RKO (cell line): ENCODE data around the gene FAM177A1.
"Not testable (repeated sequence)": the region's sequence is repeated elsewhere in the genome, so short reads cannot be mapped to it uniquely, and the experiment has no call there.

ENCODE experiments used
- DNase-seq: peaks from one replicate; pipeline ENCODE4 v3.0.0-alpha.2; 2016; ENCODE audit warnings: low spot score

Gene FAM177A1

DNA sequence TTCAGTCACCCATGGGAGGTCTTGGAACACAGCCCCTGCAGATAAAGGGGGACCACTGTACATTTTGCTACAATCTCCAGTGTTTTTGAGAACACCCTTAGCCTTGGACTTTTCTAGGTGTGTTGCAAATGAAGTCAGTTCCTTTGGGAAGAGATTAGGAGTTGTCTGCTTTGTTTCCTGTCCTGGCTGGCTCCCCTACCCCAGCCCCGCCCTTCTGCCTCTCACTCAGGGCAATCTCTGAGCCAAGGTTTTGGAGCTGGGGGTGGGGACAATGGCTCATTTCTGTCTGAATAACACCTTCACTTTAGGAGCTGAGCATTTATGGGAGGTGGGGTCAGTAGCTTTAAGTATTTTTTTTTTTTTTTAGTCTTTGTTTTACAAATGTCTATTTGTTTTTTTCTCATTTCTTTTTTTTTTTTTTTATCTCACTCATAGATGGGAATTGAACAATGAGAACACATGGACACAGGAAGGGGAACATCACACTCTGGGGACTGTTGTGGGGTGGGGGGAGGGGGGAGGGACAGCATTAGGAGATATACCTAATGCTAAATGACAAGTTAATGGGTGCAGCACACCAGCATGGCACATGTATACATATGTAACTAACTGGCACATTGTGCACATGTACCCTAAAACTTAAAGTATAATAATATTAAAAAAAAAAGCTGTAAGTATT, 15.2 kb downstream of the FAM177A1 start:
- DNase-seq = not testable (repeated sequence)

DNA sequence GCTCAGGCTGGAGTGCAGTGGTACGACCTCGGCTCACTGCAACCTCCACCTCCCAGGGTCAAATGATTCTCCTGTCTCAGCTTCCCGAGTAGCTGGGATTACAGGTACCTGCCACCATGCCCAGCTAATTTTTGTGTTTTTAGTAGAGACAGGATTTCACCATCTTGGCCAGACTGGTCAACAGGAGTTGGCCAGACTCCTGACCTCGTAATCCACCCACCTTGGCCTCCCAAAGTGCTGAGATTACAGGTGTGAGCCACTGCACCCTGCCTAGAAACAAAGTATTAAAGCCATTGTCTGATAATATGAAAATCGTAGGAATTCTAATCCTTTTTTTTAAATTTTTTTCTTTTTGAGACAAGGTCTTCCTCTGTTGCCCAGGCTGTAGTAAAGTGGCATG, 19.7 kb downstream of the FAM177A1 start:
- not testable (repeated sequence) for DNase-seq

DNA sequence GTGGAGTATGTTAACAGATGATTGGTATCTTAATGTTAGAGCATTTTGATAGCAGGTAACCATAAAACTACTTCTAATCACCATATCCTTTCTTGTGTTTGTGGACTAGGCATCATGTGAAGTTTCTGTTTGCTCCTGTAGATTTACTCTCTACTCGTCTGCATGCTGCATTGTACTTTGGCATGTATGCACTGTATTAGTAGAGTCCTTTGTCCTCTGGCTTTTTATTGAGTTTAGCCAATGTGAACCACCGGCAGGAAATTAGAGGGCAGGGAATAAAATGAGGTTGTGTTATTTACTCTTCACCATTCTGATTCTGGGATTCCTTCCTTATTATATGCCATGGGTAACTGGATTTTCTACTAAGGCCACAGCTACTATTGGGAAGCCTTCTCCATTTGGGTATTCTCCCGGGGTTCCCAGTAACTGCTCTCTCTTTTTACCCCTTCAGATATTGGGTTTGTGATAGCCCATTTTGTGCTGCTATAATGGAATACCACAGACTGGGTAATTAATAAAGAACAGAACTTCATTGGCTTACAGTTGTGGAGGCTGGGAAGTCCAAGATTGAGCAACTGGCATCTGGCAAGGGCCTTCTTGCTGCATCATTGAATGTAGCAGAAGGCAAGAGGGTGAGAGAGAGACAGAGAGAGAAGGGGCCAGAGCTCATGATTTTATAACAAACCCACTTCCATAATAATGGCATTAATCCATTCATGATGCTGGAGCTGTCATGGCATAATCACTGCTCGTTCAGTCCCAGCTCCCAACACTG, 22.4 kb downstream of the FAM177A1 start:
- DNase-seq = no peak

DNA sequence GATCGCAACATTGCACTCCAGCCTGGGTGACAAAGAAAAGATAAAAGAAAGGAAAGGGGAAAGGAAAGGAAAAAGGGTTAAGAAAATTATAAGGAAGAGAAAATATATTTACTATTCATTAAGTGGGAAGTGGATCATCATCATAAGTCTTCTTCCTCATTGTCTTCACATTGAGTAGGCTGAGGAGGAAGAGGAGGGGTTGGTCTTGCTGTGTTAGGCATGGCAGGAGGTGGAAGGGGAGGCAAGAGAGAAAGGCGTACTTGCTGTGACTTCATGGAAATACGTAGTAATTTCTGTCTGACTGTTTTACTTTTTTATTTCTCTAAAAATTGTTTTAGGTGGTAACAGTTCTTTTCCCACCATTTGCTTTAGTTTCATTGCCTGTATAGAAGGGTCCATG, 26.2 kb downstream of the FAM177A1 start:
- no peak for DNase-seq

DNA sequence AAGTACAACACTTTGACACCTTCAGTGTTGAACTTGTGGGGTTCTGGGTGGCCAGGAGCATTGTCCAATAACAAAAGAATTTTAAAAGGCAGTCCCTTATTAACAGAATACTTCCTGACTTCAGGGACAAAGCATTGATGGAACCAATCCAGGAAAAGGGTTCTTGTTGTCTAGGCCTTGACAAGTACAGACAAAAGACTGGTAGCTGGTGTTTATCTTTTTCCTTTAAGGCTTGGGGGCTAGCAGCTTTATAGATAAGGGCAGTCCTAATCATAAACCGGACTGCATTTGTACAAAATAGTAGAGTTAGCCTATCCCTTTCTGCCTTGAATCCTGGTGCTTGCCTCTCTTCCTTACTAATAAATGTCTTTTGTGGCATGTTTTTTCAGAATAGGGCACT, 27.4 kb downstream of the FAM177A1 start:
- no peak for DNase-seq

DNA sequence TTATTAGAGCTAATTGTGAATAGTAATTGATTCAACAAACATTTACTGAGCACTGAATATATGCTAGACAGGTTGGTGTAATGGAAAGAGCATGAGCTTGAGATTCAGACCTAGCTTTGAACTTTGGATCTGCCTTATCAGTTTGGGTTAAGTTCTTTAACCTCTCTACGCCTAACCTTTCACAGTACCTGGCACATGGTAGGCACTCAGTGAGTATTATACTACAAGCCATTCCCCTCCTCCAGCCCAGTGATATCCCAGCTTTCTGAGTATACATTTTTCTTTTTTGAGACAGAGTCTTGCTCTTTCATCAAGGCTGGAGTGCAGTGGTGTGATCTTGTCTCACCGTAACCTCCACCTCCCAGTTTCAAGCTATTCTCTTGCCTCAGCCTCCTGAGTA, 32.0 kb downstream of the FAM177A1 start:
- DNase-seq = no peak

DNA sequence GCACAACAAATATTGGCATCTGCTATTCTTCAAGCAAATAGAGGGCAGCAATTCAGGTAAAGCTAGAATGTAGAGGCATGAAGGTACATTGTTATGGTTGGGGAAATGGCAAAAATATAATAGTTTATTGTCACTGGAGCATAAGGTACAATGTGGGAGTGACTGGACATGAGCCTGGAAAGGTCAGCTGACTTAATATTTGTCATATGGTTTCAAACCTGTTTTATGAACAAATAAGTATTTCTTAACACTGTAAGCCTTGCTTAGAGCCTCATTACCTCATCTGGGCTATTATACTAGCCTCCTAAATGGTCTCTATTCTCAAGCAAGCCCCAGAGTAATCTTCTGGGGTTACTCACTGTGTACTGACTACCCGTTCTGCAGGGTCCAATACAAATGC, 33.7 kb downstream of the FAM177A1 start:
- DNase-seq = no peak

DNA sequence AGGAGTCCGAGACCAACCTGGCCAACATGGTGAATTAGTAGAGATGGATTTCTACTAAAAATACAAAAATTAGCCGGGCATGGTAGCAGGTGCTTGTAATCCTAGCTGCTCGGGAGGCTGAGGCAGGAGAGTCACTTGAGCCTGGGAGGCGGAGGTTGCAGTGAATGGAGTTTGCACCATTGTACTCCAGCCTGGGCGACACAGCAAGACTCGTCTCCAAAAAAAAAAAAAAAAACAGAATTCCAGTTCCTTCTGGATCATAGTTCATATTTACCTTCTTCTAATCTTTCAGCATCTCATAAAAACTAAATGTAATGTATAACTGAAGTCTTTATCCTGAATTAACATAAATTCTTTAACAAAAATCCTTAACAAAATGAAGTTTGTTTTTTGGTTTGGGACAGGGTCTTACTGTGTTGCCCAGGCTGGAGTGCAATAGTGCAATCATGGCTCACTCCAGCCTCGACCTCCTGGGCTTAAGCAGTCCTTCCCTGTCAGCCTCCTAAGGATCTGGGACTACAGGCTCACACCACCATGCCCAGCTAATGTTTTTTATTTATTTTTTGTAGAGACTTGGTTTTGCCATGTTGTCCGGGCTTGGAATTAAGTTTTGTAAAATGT, 37.6 kb downstream of the FAM177A1 start:
- no peak for DNase-seq

DNA sequence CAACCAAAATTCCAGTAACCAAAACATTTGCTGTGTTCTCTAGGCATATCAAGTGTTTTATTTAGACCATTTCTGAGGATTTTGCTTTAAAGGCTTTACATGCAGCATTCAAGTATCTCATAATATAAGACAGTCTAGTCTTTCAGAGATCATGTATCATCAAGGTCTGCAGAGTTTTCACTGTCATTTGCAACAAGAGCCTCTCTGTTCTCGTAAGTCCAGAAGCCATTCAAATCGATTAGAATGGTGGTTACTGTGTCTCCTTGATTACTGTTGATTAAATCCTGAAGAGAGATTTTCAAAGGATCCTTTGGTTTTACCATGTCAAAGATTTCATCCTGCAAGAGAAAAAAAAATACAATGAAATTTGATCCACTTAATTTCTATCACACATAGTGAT, 39.4 kb downstream of the FAM177A1 start:
- no peak for DNase-seq

DNA sequence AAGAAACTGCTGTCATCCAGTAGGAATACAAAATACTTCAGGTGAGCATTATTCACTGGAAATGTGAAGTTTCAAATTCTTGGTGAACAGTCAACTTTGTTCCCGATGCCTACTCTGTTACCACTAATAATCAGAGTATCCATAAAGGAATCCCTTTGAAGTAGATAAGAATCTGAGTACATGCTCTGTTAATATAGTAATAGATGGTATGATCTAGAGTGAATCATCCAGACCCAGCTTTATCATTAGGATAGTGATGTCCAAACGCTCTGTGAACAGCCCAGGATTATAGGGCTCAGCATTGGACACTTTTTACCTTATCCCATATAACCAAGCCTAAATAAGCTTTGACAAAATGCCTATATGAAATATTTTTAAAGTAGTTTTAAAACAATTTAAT, 42.4 kb downstream of the FAM177A1 start:
- no peak for DNase-seq

DNA sequence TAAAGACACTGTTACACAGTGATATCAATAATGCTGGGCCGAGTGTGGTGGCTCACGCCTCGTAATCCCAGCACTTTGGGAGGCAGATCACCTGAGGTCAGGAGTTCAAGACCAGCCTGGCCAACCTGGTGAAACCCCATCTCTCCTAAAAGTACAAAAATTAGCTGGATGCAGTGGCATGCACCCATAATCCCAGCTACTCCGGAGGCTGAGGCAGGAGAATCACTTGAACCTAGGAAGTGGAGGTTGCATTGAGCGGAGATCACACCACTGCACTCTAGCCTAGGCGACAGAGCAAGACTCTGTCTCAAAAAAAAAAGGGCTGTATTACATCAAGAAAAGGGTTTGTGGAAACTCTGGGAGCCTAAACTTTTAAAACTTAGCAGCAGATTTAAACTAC, 48.6 kb downstream of the FAM177A1 start:
- DNase-seq = not testable (repeated sequence)

DNA sequence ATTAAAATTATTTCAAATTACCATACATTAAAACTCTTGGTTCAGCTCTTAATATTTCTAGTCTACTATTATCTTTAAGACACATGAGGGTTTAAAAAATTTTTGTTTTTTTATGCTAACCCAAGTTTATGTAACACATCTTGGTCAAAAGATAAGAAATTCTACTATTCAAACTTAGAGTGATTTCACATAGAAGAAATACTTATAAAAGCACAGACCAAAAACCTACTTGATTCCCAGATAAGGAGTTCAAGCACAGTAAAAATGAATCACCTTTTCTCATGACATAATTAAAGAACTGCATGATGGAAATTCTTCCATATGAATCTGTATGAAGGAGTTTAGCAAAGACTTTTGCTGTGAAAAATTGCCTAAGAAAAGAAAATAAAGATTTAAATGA, 61.8 kb downstream of the FAM177A1 start:
- DNase-seq = no peak

DNA sequence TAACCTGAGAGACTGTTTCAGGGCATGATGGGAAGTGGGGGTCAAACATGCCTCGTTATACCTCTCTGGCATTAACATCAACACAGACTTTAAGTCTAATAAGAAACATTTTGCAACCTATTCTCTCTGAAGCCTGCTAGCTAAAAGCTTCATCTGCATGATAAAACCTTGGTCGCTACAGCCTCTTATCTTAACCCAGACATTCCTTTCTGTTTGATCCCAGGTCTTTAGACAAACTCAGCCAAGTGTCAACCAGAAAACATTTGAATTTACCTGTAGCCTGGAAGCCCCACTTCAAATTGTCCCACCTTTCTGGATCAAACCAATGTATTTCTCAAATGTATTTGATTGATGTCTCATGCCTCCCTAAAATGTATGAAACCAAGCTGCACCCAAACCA, 66.6 kb downstream of the FAM177A1 start:
- no peak for DNase-seq

DNA sequence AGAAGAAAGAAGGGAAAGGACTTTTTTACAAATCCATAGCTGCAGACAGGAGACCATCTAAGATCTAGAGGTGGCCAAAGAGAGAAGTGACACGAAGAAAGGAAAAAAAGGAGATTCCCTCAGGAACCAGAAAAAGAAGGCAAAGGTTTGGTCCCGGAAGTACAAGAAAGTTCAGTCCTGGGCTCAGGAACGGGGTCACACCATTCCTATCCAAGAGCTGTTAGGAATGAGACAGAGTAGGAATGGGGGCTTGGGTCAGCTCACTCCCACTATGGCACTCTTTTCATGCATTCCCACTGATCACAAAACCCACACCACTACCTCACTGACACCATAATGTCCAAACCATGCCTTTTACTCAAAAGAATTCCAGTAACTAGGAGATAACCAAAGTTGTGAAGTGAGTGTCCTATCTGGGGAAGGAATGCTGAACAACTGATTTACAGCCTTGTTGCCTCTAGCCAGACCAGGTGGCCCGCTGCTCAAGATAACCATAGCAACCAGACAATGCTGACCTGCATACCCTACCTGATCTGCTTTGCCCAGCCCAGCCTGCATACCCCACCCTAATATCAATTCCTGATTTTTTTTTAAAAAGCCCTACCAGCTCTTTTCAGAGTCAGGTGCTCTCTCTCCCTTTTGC, 67.4 kb downstream of the FAM177A1 start:
- no peak for DNase-seq

DNA sequence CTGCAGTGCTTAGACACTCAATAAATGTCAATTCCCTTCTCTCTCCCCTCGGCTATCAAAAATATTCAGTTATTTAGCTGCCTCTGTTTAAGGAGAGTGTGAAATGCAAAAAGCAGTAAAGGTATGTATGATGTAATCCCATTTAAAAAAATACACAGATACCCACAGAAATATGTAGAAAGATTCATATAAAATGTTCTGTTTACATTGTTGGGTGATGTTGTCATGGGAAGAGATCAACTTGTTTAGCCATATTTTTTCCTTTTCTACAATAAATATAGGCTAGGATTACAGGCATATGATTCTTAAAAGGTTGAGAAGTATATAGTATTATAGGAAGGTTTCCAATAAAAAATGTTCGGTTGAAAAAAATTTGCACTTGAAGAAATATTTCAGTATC, 68.0 kb downstream of the FAM177A1 start:
- no peak for DNase-seq

DNA sequence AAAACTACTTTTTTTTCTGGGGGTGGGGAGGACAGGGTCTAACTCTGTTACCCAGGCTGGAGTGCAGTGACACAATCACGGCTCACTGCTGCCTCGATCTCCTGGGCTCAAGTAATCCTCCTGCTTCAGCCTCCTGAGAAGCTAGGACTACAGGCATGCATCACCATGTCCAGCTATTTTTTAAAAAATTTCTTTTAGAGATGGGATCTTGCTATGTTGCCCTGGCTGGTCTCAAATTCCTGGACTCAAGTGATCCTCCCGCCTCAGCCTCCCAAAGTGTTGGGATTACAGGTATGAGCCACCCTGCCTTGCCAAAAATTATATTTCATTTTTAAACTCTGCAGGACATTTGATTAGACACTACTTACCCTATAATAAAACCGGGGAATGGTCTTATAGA, 70.2 kb downstream of the FAM177A1 start:
- no peak for DNase-seq

DNA sequence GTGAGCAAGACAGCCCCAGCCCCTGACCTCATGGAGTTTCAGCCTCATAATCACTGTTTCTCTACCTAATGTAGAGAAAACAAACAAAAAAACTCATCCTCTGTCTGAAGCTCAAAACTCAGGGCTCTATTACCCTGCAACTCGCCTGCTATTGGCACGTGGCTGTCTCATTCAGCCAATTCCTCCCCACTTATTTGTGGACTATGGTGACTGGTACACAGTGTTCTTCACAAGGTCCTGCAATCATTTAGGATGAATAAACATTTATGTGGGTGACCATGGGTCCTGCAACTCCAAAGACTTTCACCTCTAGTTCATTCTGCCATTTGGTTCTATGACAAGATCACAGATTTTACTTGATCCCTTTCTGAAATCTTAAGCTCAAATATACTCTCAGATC, 71.0 kb downstream of the FAM177A1 start:
- DNase-seq = no peak

DNA sequence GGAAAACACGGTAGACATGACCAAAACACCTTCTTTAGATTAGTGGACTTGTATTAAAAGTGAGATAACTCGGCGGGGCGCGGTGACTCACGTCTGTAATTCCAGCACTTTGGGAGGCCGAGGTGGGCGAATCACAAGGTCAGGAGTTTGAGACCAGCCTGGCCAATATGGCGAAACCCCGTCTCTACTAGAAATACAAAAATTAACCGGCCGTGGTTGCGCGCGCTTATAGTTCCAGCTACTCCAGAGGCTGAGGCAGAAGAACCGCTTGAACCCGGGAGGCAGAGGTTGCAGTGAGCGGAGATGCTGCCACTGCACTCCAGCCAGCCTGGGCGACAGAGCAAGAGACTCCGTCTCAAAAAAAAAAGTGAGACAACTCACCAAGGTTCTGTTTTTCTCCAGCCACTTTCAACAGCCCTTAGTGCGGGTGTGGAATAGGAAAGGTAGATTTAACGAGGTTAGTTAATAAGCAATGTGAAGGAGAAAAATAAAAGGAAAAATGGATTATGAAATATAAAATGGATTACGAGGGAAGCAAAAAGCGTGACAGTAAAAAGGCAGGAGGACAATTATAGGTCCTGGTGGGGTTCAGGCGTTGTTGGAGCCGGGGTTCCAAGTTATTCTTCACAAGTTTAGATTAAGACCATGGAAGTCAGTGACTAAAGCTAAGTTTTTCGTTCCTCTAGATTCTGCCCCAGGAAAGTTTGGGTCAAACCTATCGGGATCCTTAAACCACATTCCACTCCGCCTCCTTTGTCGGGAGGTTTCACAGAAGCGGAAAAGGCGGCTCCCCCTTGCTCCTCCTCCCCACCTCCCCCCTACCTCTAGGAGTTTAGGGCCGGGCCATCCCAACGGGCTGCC, 75.2 kb downstream of the FAM177A1 start:
- DNase-seq = peak; percentile 61

DNA sequence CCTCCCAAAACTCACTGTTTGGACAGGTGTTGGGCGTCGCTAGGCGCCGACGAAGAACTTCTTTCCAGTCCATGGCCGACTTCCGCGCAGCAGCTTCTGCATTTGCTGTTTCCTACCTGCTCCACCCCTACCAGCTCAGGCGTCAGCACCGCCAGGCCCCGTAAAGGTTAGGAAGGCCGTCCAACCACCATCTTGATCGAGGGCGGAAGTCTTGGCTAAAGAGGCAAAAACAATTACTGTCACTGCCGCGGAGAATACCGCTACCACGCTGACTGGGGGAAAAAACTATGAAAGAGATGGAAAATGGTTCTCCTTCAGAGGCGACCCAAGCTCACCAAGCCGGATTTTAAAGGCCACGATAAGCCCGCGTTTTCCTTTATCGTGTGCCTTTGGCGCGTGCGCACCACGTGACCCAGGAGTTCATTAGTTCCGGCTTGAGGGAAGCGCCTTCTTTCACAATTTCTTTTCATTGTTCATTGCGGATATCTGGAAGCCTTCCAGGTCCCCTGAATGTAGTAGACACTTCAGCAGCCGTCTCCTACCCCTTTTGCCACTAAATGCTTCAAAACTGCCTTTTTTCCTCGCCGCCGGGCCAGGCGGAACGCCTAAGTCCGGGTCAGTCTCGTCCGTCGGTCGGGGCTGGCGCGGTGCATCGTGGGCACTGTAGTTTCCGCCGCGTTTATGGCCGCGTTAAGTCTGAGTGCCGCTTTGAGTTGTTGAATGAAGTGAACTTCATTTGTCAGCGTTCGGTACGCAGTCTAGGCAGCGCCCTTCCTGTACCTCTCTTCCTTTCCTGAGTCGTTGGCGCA, 76.0 kb downstream of the FAM177A1 start, which contains the start of the genes PPP2R3C and PRORP:
PPP2R3C (minus strand) TSS at position 104 of the 809 bp plus-strand sequence; CDS start at position 73, 31 bp downstream.
PRORP (plus strand) TSS at position 666 of the 809 bp plus-strand sequence. CDS start 694 bp downstream, outside the sequence.
- DNase-seq = peak; percentile 90

DNA sequence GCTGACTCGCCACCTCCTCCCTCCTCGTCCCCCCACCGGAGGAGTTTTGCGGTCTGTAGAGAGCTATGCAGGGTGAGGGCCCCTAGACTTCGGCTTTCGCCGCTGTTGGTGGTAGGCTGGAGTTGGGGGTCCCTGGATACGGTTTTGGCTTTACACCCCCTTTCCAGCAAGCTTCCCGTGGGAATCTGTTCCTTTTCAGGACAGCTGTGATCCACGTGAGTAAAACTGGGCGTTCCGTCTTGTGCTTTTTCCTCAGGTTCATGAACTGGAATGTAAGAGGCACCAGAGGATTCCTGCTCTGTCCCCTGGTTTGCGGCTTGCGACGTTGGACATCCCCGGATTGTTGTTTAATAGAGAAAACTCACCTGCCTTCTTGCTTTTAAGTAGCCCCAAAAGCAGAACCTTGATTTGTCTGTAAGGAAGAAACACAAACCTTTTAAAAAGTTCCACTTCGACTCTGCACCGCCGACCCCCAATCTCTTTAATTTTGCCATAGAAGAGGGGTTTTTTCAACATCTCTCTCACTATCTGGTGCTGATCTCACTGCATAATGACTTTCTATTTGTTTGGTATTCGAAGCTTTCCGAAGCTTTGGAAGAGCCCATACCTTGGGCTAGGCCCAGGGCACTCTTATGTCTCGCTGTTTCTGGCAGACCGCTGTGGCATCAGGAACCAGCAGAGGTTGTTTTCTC, 76.8 kb downstream of the FAM177A1 start:
- peak; percentile 64 for DNase-seq
